ENCODE results near the gene PEX12.
"Not testable (repeated sequence)": the region's sequence is repeated elsewhere in the genome, so short reads cannot be mapped to it uniquely, and the experiment has no call there.

Gene PEX12

GRCh38 chr17:35578197-35578928, at the start of gene PEX12:
Gene PEX12, minus strand, starts transcription at chr17:35578571. Its CDS starts 550 bp downstream, at chr17:35578021.
- peak; percentile 80 to 83 for DNase-seq

GRCh38 chr17:35627417-35627816, 49.0 kb upstream of the PEX12 start:
- no peak for DNase-seq

- DNase-seq = no peak
Observed at GRCh38 chr17:35621768-35622167, 43.4 kb upstream of the PEX12 start.

GRCh38 chr17:35618628-35619027, 40.3 kb upstream of the PEX12 start:
- DNase-seq = no peak

GRCh38 chr17:35617505-35617904, 39.1 kb upstream of the PEX12 start:
- no peak for DNase-seq

GRCh38 chr17:35616536-35616935, 38.2 kb upstream of the PEX12 start:
- DNase-seq = no peak

GRCh38 chr17:35614810-35615209, 36.4 kb upstream of the PEX12 start:
- DNase-seq = no peak

- DNase-seq = peak; percentile 23 to 26
Observed at GRCh38 chr17:35612924-35613521, 34.7 kb upstream of the PEX12 start.

- not testable (repeated sequence) for DNase-seq
Observed at GRCh38 chr17:35610746-35611145, 32.4 kb upstream of the PEX12 start.

GRCh38 chr17:35609831-35610230, 31.5 kb upstream of the PEX12 start:
- no peak for DNase-seq

GRCh38 chr17:35607239-35607847, 29.0 kb upstream of the PEX12 start:
- no peak for DNase-seq

GRCh38 chr17:35605678-35606077, 27.3 kb upstream of the PEX12 start:
- DNase-seq = no peak

- DNase-seq = no peak
Observed at GRCh38 chr17:35603674-35604073, 25.3 kb upstream of the PEX12 start.

GRCh38 chr17:35597604-35598003, 19.2 kb upstream of the PEX12 start:
- DNase-seq = no peak

GRCh38 chr17:35596530-35597233, 18.3 kb upstream of the PEX12 start:
- DNase-seq = no peak

GRCh38 chr17:35596072-35596471, 17.7 kb upstream of the PEX12 start:
- no peak for DNase-seq

GRCh38 chr17:35588196-35588920, 10.0 kb upstream of the PEX12 start:
- no peak for DNase-seq

GRCh38 chr17:35587074-35587961, 8.9 kb upstream of the PEX12 start, which contains the start of gene AP2B1:
Gene AP2B1, plus strand, starts transcription at chr17:35587322. Its CDS starts 6,709 bp downstream, at chr17:35594031.
- DNase-seq = peak; percentile 93 to 96

GRCh38 chr17:35586569-35587073, 8.2 kb upstream of the PEX12 start:
- DNase-seq = no peak

GRCh38 chr17:35584061-35584460, 5.7 kb upstream of the PEX12 start:
- DNase-seq = no peak

- DNase-seq = no peak
Observed at GRCh38 chr17:35578929-35579432, 610 bp upstream of the PEX12 start.

All from activated CD4-positive, alpha-beta T cell treated with anti-CD3 and anti-CD28 coated beads, Interleukin-2, amount 50 U/mL, for 4 hours (primary cell).